Erythroblast (primary cell): Measurements from ENCODE around the gene EDARADD.

ENCODE experiments used
- GATA1 ChIP-seq: IDR thresholded peaks from 2 replicates; pipeline ENCODE4 v1.6.1; 2011; ENCODE audit warnings: low read depth, mild to moderate bottlenecking, control low read depth, low read length, moderate library complexity
- POLR2A ChIP-seq: IDR thresholded peaks from 2 replicates; pipeline ENCODE4 v1.6.1; 2011; ENCODE audit warnings: mild to moderate bottlenecking, low read length

GRCh38 chr1:236491469-236492136 is 97.5 kb downstream of the EDARADD start:
- TF ChIP-seq POLR2A (no peak), GATA1 (no peak)
